Stimulated activated effector memory CD8-positive, alpha-beta T cell treated with anti-CD3 and anti-CD28 coated beads, Interleukin-12 subunit alpha, Interleukin-12 subunit beta, amount 100 ng/mL, for 72 hours (primary cell): ENCODE results near the gene RNF41.

Experiments used
- ATAC-seq: fragments of 150-1000 bp; cut with Tn5 transposase; 2 replicates; pipeline ENCODE4 v1.10.0; 2021
- DNase-seq, 2 donors: peaks; one replicate each; pipeline ENCODE4 v3.0.0; 2021 to 2022; ENCODE audit warnings: low spot score in 2 of 2
- H3K27ac Mint-ChIP-seq: one replicate; pipeline ENCODE4 v1.8.0; 2022; ENCODE audit warnings: mild to moderate bottlenecking, mixed read lengths
- H3K36me3 Mint-ChIP-seq: one replicate; pipeline ENCODE4 v1.8.0; 2022; ENCODE audit warnings: mild to moderate bottlenecking, mixed read lengths
- H3K4me1 Mint-ChIP-seq: one replicate; pipeline ENCODE4 v1.8.0; 2022; ENCODE audit warnings: mixed read lengths
- H3K4me3 Mint-ChIP-seq: one replicate; pipeline ENCODE4 v1.8.0; 2022; ENCODE audit warnings: mild to moderate bottlenecking, mixed read lengths
- H3K9me3 Mint-ChIP-seq: one replicate; pipeline ENCODE4 v1.8.0; 2022; ENCODE audit warnings: mixed read lengths

The RNF41 gene

GRCh38 chr12:56230432-56231183 is 8.9 kb upstream of the RNF41 start:
- H3K36me3 Mint-ChIP-seq, result peaks cover 46% of the 10 kb centered on the region
- no peak for ATAC-seq
- H3K4me1 Mint-ChIP-seq, result peaks cover 2% of the 10 kb centered on the region
- H3K4me3 Mint-ChIP-seq, result no peak overlapping the region
- no peak for DNase-seq
- no peak overlapping the region for H3K27ac Mint-ChIP-seq
- no peaks in the 10 kb centered on the region for H3K9me3 Mint-ChIP-seq

- ATAC-seq, result no peak
- no peak within 1 kb of the TSS for H3K27ac Mint-ChIP-seq
- no peak for DNase-seq
- H3K36me3 Mint-ChIP-seq, result peaks cover 49% of the 10 kb centered on the region
- peaks cover 8% of the 10 kb centered on the region for H3K4me1 Mint-ChIP-seq
- no peak within 1 kb of the TSS for H3K4me3 Mint-ChIP-seq
- no peaks in the 10 kb centered on the region for H3K9me3 Mint-ChIP-seq
Measured at GRCh38 chr12:56229916-56230431, 8.3 kb upstream of the RNF41 start, which contains the start of gene SLC39A5. Gene SLC39A5 (plus strand): TSS chr12:56230051. CDS start chr12:56231275, 1,224 bp downstream.

- H3K4me1 Mint-ChIP-seq, result peaks cover 15% of the 10 kb centered on the region
- H3K9me3 Mint-ChIP-seq, result no peaks in the 10 kb centered on the region
- no peak for ATAC-seq
- H3K36me3 Mint-ChIP-seq, result peaks cover 45% of the 10 kb centered on the region
- no peak overlapping the region for H3K27ac Mint-ChIP-seq
- H3K4me3 Mint-ChIP-seq, result no peak overlapping the region
- DNase-seq, result no peak
Measured at GRCh38 chr12:56229082-56229481, 7.4 kb upstream of the RNF41 start.

DNA sequence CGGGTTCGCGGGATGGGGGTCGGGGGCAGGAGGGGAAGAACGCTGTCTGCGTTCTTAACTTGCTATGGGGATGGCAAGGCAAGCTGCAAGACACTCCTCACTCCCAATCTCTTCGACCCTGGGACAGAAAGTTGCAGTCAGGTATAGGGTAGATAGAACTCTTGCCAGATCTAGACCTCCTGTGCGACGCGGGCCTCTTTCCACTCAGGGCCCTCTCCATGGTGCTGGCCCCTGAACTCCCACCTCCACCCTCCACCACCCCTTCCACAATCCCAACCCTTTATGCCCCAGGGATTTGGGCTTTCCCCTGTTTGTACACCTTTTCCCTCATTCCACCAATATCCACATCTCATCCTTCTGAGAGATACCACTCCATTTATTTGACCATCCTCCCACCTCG is 3.2 kb upstream of the RNF41 start:
- Mint-ChIP-seq H3K4me3 (peak overlapping the region; percentile 100), H3K9me3 (no peaks in the 10 kb centered on the region), H3K36me3 (peaks cover 56% of the 10 kb centered on the region), H3K27ac (peak overlapping the region; percentile 95), H3K4me1 (peaks cover 41% of the 10 kb centered on the region)
- ATAC-seq, result no peak
- no peak for DNase-seq

- no peaks in the 10 kb centered on the region for H3K9me3 Mint-ChIP-seq
- H3K27ac Mint-ChIP-seq, result peak within 1 kb of the TSS; percentile 95
- peaks cover 50% of the 10 kb centered on the region for H3K36me3 Mint-ChIP-seq
- ATAC-seq (peak; percentile 90), DNase-seq (peak; percentile 91 to 97)
- H3K4me3 Mint-ChIP-seq, result peak within 1 kb of the TSS; percentile 100
- H3K4me1 Mint-ChIP-seq, result peaks cover 41% of the 10 kb centered on the region
Measured at GRCh38 chr12:56224102-56224701, 2.5 kb upstream of the RNF41 start, which contains the start of gene NABP2. Gene NABP2 (plus strand): TSS chr12:56224342. CDS start chr12:56224857, 515 bp downstream.

GRCh38 chr12:56223571-56224101 is 1.9 kb upstream of the RNF41 start:
- H3K36me3 Mint-ChIP-seq, result peaks cover 46% of the 10 kb centered on the region
- H3K4me1 Mint-ChIP-seq, result peaks cover 41% of the 10 kb centered on the region
- H3K9me3 Mint-ChIP-seq, result no peaks in the 10 kb centered on the region
- DNase-seq, result no peak
- ATAC-seq, result no peak
- peak overlapping the region; percentile 100 for H3K4me3 Mint-ChIP-seq
- H3K27ac Mint-ChIP-seq, result peak overlapping the region; percentile 95

GRCh38 chr12:56222531-56222895 is 791 bp upstream of the RNF41 start:
- Mint-ChIP-seq H3K4me3 (peak overlapping the region; percentile 100), H3K4me1 (peaks cover 41% of the 10 kb centered on the region)

DNA sequence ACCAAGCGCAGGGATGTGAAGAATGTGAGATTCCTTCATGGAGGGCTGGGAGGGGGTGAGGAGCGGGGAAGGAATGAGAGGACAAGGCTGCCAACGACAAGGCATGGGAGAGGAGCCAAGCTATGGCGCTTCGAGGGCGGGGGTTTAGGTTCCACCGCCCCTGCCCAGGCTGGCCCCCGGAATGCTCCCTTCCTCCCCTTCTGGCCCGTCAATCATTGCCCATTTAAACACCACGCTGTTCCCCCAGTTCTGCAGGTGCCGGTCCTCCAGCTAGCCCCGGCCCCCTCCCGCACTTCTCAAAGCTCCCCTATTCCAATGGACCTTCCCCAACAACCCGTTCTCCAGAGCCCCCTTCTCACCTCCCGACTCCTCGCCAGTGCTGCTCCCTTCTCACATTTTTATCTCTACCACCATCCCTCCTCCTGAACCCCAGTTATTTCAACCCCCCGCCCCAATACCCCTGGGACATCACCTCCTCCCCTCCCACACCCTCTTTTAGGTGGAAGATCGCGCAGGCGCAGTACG is 428 bp downstream of the RNF41 start:
- peak; percentile 31 for ATAC-seq
- Mint-ChIP-seq H3K4me1 (peaks cover 47% of the 10 kb centered on the region), H3K9me3 (no peaks in the 10 kb centered on the region), H3K27ac (peak overlapping the region; percentile 99), H3K36me3 (peaks cover 37% of the 10 kb centered on the region), H3K4me3 (peak overlapping the region; percentile 100)
- DNase-seq, result no peak

More at GRCh38 chr12:56222531-56222895, 791 bp upstream of the RNF41 start:
- Mint-ChIP-seq H3K36me3 (peaks cover 40% of the 10 kb centered on the region), H3K9me3 (no peaks in the 10 kb centered on the region), H3K27ac (peak overlapping the region; percentile 99)
- DNase-seq (no peak), ATAC-seq (no peak)

GRCh38 chr12:56220611-56221231 is 1.0 kb downstream of the RNF41 start:
- Mint-ChIP-seq H3K9me3 (no peaks in the 10 kb centered on the region), H3K4me1 (peaks cover 46% of the 10 kb centered on the region), H3K36me3 (peaks cover 37% of the 10 kb centered on the region), H3K27ac (peak overlapping the region; percentile 99), H3K4me3 (peak overlapping the region; percentile 100)
- ATAC-seq (no peak), DNase-seq (no peak)

- Mint-ChIP-seq H3K4me1 (peaks cover 38% of the 10 kb centered on the region), H3K9me3 (no peaks in the 10 kb centered on the region), H3K36me3 (peaks cover 38% of the 10 kb centered on the region), H3K27ac (no peak overlapping the region), H3K4me3 (no peak overlapping the region)
- DNase-seq, result no peak
- ATAC-seq, result no peak
Measured at GRCh38 chr12:56219840-56220239, 1.9 kb downstream of the RNF41 start.

- Mint-ChIP-seq H3K27ac (peak overlapping the region; percentile 44), H3K36me3 (peaks cover 62% of the 10 kb centered on the region), H3K4me3 (no peak overlapping the region), H3K4me1 (peaks cover 18% of the 10 kb centered on the region), H3K9me3 (no peaks in the 10 kb centered on the region)
- DNase-seq, result no peak
- ATAC-seq, result no peak
Measured at GRCh38 chr12:56216461-56216860, 5.3 kb downstream of the RNF41 start.

- Mint-ChIP-seq H3K9me3 (no peaks in the 10 kb centered on the region), H3K27ac (no peak overlapping the region), H3K4me3 (no peak overlapping the region), H3K36me3 (peaks cover 84% of the 10 kb centered on the region), H3K4me1 (peaks cover 6% of the 10 kb centered on the region)
- DNase-seq, result no peak
- no peak for ATAC-seq
Measured at GRCh38 chr12:56213878-56214277, 7.8 kb downstream of the RNF41 start.

DNA sequence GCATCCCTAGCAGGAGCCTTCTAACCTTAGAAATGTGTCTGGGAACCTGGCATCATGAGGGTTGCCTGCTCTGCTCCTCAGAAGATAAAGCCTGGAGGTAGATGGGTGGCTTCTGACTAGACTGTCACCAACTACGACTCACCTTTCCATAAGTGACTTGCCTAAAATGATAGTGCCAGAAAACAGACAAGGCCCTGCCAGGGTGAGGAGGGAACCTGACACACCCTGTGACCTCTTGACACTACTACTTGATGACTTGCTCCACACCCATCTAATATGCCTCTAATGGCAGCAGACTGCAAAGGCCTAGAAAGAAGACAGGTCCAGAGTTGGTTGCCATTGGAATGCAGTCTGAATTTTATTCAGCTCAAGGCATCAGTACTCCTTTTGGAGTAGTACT is 9.4 kb downstream of the RNF41 start:
- Mint-ChIP-seq H3K4me1 (peaks cover 6% of the 10 kb centered on the region), H3K4me3 (no peak overlapping the region), H3K36me3 (peaks cover 99% of the 10 kb centered on the region), H3K27ac (no peak overlapping the region), H3K9me3 (no peaks in the 10 kb centered on the region)
- ATAC-seq (peak; percentile 95), DNase-seq (no peak)

DNA sequence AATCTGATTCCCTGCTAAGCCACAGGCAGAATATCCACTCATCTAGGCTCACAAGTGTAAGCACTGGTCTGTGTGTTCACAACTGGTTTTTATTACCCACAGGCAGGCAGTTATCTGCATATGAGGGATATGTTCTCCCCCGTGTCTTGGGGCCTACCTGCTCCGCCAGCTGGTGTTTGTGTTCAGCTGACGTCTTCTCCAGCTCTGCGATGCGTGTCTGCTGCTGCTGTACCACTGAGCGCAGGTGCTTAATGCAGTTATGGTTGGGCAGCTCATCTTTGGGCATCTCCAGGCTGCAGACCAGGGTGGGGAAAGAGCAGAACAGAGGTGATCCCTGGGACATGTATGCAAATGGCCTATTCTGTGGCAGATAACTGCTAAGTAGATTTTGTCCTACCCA is 13.7 kb downstream of the RNF41 start:
- Mint-ChIP-seq H3K4me3 (no peak overlapping the region), H3K9me3 (no peaks in the 10 kb centered on the region), H3K27ac (no peak overlapping the region), H3K4me1 (no peaks in the 10 kb centered on the region), H3K36me3 (peaks cover 90% of the 10 kb centered on the region)
- ATAC-seq, result no peak
- DNase-seq, result no peak
